ENCODE measurements around the gene TLE6.
"Not testable (repeated sequence)": the region's sequence is repeated elsewhere in the genome, so short reads cannot be mapped to it uniquely, and the experiment has no call there.

TLE6 gene

DNA sequence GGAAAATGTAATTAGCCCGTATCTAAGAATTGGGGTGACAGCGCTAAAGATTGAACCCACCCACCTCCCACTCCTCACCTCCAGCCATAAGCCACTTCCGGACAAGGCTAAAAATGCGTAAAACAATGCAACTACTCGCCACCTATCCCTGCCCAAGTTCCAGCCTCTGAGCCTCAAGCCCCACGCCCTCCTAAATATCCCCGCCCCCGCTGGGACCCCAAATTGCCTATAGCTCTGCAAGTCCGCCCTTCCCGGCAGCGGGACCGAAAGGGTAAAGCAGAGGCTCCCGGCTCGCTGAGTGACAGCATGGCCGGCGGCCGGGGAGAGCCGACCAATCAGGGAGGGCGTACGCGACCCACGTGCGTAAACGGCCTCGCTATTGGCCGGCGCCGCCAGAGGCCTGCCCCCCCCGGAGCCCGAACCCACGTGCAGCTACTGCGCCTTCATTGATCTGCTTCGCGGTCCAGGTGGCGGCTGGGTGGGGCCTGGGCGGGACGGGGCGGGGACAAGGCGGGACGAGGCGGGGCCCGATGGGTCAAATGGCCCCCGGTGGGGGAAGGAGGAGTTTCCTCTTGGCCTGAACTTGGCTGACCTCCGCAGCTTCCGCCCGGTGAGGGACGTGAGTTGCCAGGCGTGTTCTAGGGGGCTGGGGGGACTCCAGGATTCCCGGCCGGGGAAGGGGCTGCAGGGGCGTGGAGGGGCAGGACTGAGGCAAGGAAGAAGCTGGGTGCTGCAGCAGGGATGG, at the start of gene TLE6:
Gene TLE6 (plus strand): TSS at position 564 of the 745 bp plus-strand sequence. CDS start 670 bp downstream, outside the sequence.
- intact Hi-C loops (cut with DNase I) = loop anchor here (10.0 kb wide), 1 partner anchor 58 kb away; no protein-coding TSS in a partner anchor
- peak; percentile 86 to 98 (median 93) for DNase-seq

DNA sequence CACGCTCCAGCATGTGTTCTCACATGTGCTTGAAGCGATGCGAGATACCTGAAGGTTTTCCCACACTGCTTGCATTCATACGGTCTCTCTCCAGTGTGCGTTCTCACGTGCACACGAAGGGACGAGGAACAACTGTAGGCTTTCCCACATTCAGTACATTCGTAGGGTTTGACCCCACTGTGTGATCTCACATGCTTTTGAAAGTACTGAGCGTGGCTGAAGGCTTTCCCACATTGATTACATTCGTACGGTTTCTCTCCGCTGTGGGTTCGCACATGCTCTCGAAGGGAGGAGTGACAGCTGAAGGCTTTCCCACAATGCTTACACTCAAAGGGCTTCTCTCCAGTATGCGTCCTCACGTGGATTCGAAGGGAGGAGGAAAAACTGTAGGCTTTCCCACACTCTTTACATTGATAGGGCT, 43.9 kb upstream of the TLE6 start:
- intact Hi-C loops (cut with DNase I) = no loop called here
- DNase-seq = no peak

DNA sequence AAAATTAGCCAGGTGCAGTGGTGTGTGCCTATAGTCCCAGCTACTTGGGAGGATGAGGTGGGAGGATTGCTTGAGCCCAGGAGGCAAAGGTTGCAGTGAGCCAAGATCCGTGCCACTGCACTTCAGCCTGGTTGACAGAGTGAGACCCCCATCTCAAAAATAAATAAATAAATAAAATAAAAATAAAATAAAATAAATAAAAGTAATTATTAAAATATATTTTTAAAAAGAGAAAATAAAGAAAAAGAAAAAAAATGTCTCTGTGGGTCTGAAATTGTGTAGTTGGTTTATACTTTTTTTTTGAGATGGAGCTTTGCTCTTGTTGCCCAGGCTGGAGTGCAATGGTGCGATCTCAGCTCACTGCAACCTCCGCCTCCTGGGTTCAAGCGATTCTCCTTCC, 41.5 kb upstream of the TLE6 start:
- DNase-seq; intact Hi-C loops (cut with DNase I): not testable (repeated sequence)

DNA sequence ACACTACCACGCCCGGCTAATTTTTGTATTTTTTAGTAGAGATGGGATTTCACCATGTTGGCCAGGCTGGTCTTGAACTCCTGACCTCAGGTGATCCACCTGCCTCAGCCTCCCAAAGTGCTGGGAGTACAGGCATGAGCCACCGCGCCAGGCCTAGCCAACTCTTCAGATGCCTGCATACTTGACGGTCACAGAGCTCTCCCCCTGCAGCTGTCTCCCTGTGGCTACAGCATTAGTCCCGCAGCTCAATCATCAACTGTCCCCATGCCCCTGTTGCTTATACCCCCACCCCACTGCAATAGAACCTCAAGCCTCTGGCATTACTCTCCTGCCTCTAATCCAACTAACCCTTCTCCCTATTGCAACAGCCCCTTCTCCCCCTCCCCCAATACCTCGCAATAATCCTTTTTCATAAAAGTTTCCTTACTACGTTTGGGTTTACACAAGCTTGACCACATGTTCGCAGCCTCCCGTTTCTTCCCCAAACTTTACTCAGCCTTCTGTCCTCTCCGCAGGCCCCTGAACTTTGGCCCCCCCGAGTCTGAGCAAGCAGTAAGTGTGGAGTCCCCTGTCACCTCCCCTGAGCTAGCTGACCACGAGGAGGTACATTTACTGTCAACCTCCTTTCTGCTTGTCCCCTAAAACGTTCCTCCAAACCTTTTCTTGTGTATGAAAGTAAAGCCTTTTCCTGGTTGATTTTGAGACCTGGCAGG, 34.3 kb upstream of the TLE6 start:
- intact Hi-C loops (cut with DNase I) = no loop called here
- no peak for DNase-seq

DNA sequence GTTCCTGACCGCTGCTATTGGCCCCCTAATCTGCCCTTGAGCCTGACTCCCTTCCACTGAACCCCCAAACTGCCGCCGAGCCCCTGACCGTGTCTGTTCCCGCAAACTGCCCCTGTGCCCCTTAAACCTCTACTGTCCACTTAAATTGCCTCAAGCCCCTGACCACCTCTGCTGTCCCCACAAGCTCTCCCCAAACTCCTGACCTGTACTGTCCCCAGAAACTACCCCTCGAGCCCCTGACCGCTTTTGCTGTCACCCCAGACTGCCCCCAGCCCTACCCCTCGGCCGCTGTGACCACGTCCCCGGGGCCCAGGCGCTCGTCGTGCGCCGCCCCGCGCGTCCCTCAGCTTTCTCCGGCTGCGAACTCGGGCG, 33.0 kb upstream of the TLE6 start:
- intact Hi-C loops (cut with DNase I) = no loop called here
- no peak for DNase-seq

DNA sequence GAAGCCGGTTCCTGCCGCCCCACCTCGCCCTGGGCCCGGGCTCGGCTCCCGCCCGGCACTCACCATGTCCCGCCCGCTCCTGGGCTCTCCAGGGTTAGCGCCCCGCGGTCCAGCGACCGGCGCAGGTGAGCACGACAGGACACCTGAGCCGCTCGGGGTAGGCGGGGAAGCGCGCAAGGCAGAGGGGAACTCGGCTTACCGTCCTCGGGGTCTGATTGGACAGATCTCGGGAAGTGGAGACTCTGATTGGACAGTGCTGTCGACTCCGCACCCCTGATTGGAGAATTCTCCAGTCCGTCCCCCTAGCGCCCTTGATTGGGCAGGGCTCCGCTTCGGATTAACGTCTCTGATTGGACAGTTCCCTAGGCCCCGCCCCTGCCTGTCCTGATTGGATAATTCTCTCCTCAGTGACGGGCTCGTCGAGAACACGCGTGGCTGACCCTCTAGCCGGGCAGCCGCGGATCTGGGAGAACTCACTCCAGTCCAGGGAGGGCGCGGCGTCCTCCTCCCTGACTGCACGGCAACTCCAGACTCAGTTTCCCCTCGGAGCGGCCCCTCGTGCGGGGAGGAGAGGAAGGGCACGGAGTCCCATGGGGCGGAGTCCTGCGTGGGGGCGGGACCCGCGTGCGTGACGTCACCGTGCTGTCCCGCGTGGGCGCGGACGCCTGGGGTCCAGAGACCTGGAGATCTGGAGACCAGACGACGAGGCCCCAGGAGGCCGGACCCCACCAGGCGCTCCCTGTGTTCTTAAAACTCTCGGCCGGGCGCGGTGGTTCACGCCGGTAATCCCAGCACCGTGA, 32.4 kb upstream of the TLE6 start, which contains the start of gene ZNF77:
Gene ZNF77 (minus strand): TSS at position 197 of the 800 bp plus-strand sequence. CDS start 131 bp downstream, at position 66.
- DNase-seq = peak; percentile 96 to 100 (median 99)
- intact Hi-C loops (cut with DNase I) = no loop called here

DNA sequence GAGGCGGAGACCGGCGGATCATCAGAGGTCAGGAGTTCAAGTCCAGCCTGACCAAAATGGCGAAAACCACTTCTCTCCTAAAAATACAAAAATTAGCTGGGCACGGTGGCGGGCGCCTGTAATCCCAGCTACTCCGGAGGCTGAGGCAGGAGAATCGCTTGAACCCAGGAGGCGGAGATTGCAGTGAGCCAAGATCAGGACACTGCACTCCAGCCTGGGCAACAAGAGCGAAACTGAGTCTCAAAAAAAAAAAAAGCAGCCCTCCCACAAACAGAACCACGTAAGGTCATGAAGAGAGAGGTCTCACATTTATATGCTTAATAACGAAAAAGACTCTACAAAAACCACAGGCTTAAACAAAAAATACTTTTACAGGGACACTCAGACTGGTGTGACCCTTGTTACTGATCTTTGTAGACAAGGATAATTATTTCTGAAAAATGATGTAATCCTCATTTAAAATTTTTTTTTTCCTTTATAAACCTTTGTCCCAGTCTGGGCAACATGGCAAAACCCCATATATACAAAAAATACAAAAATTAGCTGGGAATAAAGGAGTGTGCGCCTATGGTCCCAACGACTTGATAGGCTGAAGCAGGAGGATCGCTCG, 31.7 kb upstream of the TLE6 start:
- intact Hi-C loops (cut with DNase I) = no loop called here
- DNase-seq = no peak

DNA sequence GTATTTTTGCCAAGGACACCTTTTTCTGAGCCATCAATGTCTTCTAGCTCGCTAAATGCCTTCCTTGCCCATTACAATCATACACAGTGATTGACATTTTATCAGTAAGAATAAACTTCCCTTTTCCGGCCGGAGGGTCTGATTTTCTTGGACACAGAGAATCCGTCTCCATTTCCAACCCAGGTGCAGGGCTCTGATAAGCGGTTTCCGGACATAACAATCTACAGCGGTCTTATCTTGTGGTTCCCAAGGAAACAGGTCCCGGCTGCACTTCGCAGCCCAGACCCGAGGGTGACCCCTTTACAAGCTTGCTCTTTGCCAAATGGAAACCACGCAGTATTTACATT, 27.5 kb upstream of the TLE6 start:
- intact Hi-C loops (cut with DNase I) = loop anchor here (10.0 kb wide), 2 partner anchors 155 to 215 kb away; no protein-coding TSS in a partner anchor
- DNase-seq = peak in 3 of 42 donors; percentile 14 to 45 (median 15)

DNA sequence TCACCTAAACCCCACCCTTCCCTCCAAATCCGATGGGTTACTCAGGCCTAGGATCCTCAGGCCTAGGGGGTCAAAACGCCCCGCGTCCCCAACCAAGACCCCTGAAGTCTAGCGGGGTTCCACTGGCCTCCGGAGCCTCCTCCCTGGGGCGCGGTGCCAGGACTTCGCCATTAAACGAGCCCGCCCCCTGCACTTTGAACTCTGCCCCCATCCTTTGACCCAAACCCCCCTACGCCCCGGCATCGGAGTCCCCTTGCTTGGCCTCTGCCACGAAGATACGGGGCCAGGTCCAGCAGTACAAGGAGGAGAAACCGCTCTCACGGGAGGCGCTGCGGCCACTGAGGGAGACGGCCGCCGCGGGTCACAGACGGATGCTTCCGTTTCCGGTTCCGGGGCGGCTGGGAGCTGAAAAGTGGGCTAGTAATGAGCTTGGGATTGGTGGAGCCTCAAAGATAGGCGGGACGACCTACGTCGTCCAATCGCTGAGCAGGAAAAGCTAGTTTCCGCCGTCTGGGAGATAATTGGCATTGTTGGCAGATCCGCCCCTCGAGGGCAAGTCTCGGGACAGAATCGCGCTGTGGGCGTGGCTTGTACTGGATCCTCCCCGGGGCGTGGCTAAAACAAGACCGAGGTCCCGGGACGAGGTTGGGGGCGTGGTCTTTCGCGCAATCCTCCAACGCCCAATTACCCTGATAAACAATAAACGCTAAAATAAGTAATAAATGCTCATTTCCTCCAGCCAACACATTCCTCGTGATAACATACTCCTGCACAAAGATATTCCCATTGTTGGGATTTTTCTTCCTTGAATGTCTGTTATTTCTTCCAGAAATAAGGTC, 26.9 kb upstream of the TLE6 start:
- DNase-seq = peak; percentile 99 to 100 (median 100)
- intact Hi-C loops (cut with DNase I) = loop anchor here (10.0 kb wide), 2 partner anchors 154 to 214 kb away; no protein-coding TSS in a partner anchor

DNA sequence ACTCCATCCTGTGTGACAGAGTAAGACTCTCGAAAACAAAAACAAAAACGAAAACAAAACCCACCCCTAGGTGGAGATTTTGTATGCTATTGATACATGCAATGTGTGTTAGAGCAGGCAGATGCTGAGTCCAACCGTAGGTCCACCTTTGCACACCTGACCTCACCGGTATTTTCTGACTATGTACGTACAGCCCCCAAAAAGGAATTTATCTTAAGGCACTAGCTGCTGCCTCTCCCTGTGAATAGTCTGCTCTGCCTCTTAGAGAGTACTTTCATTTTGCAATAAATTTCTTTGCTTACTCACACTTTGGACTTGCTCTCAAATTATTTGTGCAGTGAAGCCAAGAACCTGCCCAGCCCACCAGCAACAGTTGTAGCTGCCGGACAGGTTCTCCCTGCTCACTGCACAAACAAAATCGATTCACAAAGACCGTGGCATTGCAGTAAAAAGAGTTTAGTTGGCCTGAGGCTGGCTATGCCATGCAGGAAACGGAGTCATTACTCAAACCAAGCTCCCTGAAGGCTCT, 24.3 kb upstream of the TLE6 start:
- intact Hi-C loops (cut with DNase I) = loop anchor here (10.0 kb wide), 2 partner anchors 152 to 212 kb away; no protein-coding TSS in a partner anchor
- DNase-seq = no peak

DNA sequence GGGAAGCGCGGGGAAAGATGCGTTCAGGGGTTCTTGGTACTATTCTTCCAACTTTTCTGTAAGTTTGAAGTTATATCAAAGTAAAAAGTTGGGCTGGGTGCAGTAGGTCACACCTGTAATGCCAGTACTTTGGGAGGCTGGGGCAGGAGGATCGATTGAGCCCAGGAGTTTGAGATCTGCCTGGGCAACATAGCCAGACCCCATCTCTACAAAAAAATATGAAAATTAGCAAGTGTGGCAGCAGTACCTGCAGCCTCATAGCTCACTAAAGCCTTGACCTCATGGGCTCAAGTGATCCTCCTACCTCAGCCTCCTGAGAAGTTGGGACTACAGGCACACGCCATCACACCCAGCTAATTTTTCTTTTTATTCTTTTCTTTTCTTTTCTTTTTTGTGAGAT, 20.2 kb upstream of the TLE6 start:
- intact Hi-C loops (cut with DNase I) = loop anchor here (10.0 kb wide), 2 partner anchors 148 to 208 kb away; no protein-coding TSS in a partner anchor
- no peak for DNase-seq

DNA sequence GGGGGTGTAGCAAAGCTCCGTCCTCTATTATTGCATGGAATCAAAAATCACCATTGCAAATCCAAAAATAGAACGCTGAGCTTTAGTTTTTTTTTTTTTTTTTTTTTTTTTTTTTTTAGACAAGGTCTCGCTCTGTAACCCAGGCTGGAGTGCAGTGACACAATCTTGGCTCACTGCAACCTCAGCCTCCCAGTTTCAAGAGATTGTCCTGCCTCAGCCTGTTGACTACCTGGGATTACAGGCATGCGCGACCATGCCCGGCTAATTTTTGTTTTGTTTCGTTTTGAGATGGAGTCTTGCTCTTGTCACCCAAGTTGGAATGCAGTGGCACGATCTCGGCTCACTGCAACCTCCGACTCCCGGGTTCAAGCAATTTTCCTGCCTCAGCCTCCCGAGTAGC, 17.2 kb upstream of the TLE6 start:
- no peak for DNase-seq
- intact Hi-C loops (cut with DNase I) = no loop called here

DNA sequence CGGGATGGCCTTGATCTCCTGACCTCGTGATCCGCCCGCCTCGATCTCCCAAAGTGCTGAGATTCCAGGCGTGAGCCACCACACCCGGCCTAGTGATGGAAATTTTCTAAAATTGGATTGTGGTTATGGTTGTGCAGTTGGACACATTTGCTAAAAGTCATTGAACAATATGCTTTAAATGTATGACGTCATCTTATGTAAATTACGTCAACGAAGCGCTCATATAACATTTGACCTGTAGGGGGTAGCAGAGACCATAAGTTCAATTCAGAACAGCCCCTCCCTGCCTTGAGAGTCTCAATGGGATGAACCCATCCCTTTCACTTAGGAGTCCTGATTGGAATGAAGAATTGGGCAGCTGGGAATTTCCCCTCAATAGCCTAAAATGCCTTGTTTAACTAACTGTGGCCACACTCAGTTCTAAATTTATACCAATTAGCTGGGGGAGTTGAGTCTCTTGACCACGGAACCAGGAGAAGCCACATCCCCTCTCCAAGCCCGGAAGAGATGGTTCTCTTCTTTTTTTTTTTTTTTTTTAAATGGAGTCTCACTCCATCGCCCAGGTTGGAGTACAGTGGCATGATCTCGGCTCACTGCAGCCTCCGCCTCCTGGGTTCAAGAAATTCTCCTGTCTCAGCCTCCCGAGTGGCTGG, 15.2 kb upstream of the TLE6 start:
- DNase-seq = peak in 15 of 42 donors; percentile 33 to 85 (median 60)
- intact Hi-C loops (cut with DNase I) = no loop called here

DNA sequence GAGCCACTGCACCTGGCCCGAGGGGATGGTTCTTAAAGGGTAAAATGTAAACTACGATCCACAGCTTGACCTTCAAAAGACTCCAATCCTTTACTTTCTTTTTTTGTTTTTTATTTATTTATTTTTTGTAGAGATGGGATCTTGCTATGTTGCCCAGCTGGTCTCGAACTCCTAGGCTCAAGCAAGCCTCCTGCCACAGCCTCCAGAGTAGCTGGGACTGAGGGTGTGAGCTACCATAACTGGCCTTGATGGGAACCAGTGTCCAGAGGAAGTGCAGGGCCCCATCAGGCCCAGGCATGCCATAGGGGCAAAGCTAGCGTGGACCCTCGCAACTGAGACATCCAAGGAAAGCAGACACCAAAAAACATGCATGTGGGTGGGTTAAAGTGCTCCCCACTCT, 14.2 kb upstream of the TLE6 start:
- intact Hi-C loops (cut with DNase I) = no loop called here
- DNase-seq = no peak

DNA sequence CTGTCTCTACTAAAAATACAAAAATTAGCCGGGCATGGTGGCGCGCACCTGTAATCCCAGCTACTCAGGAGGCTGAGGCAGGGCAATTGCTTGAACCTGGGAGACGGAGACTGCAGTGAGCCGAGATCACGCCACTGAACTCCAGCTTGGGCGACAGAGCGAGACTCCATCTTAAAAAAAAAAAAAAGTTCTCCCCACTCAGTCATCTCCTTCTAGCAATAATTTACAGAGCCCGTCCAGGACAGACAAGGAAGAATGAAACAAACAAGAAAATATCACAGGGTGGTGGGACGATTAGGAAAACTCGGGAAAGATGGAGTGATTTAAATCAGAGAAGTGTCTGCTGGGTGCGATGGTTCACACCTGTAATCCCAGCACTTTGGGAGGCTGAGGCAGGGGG, 13.7 kb upstream of the TLE6 start:
- intact Hi-C loops (cut with DNase I); DNase-seq: not testable (repeated sequence)

DNA sequence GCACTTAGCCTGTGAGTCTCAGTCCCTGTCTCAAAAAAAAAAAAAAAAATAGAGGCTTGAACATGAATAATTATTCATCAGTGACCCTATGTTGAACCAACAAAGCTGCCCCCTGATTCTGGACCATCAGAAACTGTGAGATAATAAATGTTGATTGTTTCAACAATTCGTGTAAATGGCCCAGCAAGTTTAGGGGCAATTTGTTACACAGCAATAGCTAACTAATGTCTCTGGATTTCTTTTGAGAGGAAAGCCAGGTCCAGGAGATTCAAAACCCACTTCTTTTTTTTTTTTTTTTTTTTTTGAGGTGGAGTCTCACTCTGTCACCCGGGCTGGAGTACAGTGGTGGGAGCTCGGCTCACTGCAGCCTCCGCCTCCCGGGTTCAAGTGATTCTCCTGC, 12.5 kb upstream of the TLE6 start:
- intact Hi-C loops (cut with DNase I) = no loop called here
- DNase-seq = no peak

DNA sequence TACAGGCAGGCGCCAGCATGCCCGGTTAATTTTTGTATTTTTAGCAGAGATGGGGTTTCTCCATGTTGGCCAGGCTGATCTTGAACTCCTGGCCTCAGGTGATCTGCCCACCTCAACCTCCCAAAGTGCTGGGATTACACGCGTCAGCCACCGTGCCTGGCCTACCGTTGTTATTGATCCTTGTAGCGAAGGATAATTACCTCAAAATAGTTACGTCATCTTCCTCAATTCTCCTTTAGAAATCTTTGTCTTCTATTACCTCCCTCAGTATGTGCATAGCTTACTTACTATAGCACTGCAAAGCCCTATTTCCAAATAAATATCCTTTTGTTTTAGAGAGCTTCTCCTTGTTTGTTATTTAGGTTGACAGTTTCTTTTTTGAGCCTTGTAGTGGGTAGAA, 9.4 kb upstream of the TLE6 start:
- intact Hi-C loops (cut with DNase I) = no loop called here
- no peak for DNase-seq
